SIG-M5 treated with dmso at 0.1 percent for 504 hours (cell line): ENCODE measurements around the gene ELL2.
"Not testable (repeated sequence)": the region's sequence is repeated elsewhere in the genome, so short reads cannot be mapped to it uniquely, and the experiment has no call there.

ENCODE experiments used
- DNase-seq: peaks from one replicate; lab custom pipeline; 2025; ENCODE audit not compliant: unreplicated experiment; lab: John Stamatoyannopoulos, UW

Gene ELL2

GRCh38 chr5:95931079-95931833, 30.4 kb downstream of the ELL2 start:
- DNase-seq = no peak

DNA sequence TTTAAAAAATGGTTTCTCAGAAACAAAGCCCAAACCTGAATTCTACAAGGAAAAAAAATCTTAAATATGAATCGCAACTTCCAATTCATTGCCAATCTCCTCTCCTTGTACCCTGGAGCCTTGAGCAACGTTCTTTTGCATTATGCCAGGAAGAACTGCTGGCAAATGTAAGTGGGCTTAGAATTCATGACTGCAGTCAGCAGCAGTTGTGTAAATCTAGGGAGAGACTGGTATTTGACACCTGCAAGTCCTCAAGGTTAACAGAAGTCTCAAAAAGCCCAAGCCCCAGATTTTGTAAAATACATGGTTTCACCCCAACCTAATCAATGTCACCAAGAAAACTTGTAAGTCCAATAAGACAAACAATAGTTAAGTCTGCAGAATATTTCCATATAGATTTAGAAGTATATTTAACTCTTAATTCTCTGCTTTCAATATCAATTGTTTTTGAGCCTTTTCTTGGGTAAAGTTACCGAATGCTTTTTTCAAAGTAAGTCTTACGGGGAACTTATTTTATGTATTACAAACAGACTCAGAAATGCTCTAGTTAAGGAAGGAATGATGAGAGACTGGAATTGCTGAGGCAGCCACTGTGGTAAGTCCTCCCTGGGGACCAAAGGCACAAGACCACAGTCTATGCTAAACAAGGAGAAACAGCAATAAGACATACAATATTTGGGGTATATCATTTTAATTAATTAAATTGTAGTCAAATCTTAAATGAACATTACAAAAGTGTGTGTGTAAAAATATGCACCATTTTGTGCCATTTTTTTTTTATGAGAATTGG, 31.3 kb downstream of the ELL2 start:
- no peak for DNase-seq

DNA sequence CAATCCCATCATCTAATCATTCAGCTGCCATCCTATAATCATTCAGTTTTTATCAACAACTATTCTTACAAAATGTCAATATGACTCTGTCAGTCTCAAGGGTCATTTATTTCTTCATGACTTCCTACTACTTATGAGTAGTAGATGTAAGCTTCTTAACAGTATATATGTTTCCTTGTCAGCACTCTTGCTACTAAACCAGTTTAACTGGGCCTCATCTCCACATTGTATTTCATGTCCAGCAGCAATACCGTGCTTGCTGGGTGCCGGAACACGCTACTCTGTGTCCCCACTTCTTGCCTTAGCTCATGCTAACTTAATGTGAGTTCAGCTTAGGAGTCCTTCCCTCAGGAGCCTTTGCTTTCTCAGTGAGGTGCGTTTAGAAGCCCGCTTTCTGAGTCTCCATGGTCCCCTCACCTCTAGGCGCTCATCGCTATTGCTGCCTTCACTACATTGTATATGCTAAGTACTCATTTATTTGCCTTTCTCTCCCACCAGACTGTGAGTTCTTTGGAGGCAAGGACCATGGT, 32.9 kb downstream of the ELL2 start:
- DNase-seq = no peak

GRCh38 chr5:95927927-95928723, 33.5 kb downstream of the ELL2 start:
- DNase-seq = peak; percentile 9

- DNase-seq = not testable (repeated sequence)
These were observed 34.4 kb downstream of the ELL2 start for GRCh38 chr5:95927300-95927699.

- no peak for DNase-seq
These were observed 35.7 kb downstream of the ELL2 start for GRCh38 chr5:95925939-95926338.

GRCh38 chr5:95925378-95925744, 36.3 kb downstream of the ELL2 start:
- no peak for DNase-seq

- DNase-seq = peak; percentile 89
These were observed 36.8 kb downstream of the ELL2 start for GRCh38 chr5:95924720-95925377.

GRCh38 chr5:95923918-95924544, 37.6 kb downstream of the ELL2 start:
- peak; percentile 94 for DNase-seq

- DNase-seq = no peak
These were observed 38.9 kb downstream of the ELL2 start for GRCh38 chr5:95922798-95923197.

GRCh38 chr5:95921501-95921900, 40.1 kb downstream of the ELL2 start:
- DNase-seq = no peak

- DNase-seq = no peak
These were observed 40.8 kb downstream of the ELL2 start for GRCh38 chr5:95920822-95921221.

DNA sequence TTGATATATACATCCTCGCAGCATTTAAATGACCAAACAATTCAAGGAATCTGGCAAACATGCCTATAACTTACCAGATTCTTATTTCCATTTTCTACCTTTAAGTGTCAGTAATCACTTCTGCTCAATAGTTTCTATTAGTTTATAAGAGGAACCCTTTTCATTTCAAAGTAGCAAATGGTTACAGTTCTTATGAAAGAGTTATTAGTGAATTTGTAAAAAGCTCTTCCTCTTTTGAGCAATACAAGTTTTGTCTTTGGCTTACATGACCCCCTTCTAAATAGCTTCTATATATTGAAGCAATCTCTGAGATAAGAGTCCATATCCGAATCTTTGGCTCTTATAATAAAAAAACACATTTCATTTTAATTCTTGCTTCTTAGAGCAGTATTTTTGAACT, 42.0 kb downstream of the ELL2 start:
- peak; percentile 39 for DNase-seq

- no peak for DNase-seq
These were observed 43.1 kb downstream of the ELL2 start for GRCh38 chr5:95918421-95919006.

DNA sequence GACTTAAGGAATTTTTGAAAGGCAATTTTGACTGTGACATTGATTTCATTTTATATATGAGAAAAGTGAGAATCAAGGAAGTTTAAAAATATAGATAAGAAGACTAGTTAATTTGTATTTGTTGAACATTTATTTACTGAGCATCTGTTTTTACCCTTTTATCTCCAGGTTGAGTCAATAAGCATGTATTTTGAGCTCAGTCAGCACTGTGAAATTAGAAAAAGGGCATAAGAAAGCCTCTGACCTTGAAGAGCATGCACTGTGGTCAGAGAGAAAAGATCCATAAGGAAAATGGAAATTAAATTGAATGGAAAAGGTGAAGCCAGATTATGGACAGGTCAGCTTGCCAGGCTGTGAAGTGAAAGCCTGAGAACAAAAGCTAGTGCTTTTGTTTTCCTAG, 44.4 kb downstream of the ELL2 start:
- DNase-seq = no peak

DNA sequence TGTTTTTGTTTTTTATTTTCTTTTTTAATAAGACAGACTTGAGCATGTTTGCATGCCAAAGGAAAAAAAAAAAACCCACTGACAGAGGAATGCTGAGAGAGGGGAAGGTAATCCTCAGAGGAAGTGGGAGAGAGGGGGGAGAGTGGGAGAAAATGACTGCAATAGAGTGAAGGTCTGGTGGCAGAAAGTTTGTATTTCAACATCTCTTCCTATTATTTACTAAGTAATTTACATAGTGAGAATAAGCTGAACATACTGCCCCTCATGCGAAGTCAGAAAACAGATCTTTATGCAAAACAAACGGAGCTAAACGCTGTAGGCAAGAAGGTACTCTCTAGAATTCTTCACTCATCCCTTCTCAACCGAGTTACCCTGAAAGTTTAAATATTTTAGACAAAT, 45.0 kb downstream of the ELL2 start:
- DNase-seq = no peak

GRCh38 chr5:95915999-95916686, 45.5 kb downstream of the ELL2 start:
- DNase-seq = peak; percentile 55

GRCh38 chr5:95913663-95914062, 48.0 kb downstream of the ELL2 start:
- no peak for DNase-seq

DNA sequence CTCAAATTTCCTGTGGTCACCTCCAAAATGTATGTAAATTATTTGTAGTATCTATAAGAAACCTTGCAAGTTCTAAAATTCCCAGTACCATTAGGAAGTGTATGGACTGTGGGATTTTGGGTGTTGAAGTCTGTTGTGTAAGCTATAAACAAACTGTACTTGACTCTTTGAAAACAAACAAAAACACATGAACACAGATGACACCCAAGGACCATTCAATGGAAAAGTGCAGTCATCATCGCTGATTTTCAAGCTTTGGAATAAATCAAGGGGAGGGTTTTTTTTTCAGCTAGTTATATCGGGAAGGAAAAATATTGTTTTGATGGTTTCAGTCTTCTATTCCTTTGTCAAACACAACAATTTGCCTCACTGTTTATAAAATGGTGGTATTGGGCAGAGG, 49.6 kb downstream of the ELL2 start:
- no peak for DNase-seq

GRCh38 chr5:95910521-95910920, 51.1 kb downstream of the ELL2 start:
- DNase-seq = no peak
